Activated CD8-positive, alpha-beta T cell treated with anti-CD3 and anti-CD28 coated beads, Interleukin-2, amount 10 ng/mL, durations not matched to agents 7 days and 5 days (primary cell): ENCODE results near the gene PPIL3. TPM values are rescaled to one million over a fixed set of nuclear protein-coding genes. Genes with fewer than 3 reads are reported as not detected.
A peak's percentile ranks its signal among the peaks of the same experiment; 100 is the strongest.

Source experiments
- ATAC-seq: fragments of 150-1000 bp; cut with Tn5 transposase; one replicate; pipeline ENCODE4 v1.10.0; 2021; ENCODE audit warnings: moderate library complexity
- CTCF ChIA-PET: fragments of 350-600 bp; sonication (Branson Sonifier 250); formaldehyde crosslinking; loops from one replicate; lab custom pipeline; 2021; ENCODE audit warnings: antibody characterized with exemption; lab: Charles Lee
- POLR2A ChIA-PET: fragments of 350-600 bp; sonication (Branson Sonifier 250); formaldehyde crosslinking; loops from one replicate; lab custom pipeline; 2021; ENCODE audit warnings: antibody characterized with exemption; lab: Charles Lee
- DNase-seq: peaks from one replicate; pipeline ENCODE4 v3.0.0-alpha.2; 2020
- H3K27ac Mint-ChIP-seq: one replicate; pipeline ENCODE4 v1.8.0; 2021; ENCODE audit warnings: mild to moderate bottlenecking, mixed read lengths
- H3K27me3 Mint-ChIP-seq: one replicate; pipeline ENCODE4 v1.8.0; 2021; ENCODE audit warnings: low read depth, mixed read lengths
- H3K36me3 Mint-ChIP-seq: one replicate; pipeline ENCODE4 v1.8.0; 2021; ENCODE audit warnings: low read depth, mixed read lengths
- H3K4me1 Mint-ChIP-seq: one replicate; pipeline ENCODE4 v1.8.0; 2021; ENCODE audit warnings: low read depth, mixed read lengths
- H3K4me3 Mint-ChIP-seq: one replicate; pipeline ENCODE4 v1.8.0; 2021; ENCODE audit warnings: mild to moderate bottlenecking, mixed read lengths
- H3K9me3 Mint-ChIP-seq: one replicate; pipeline ENCODE4 v1.8.0; 2022; ENCODE audit warnings: mixed read lengths; ENCODE audit not compliant: insufficient read depth
- total RNA-seq, 2 experiments: library from RNA; stranded (reverse); gene quantifications; one replicate each; pipeline ENCODE4 v1.2.3, GENCODE V29; 2021

Gene PPIL3
- total RNA-seq = 10 to 100 TPM; 81.6 to 82.9 TPM

DNA sequence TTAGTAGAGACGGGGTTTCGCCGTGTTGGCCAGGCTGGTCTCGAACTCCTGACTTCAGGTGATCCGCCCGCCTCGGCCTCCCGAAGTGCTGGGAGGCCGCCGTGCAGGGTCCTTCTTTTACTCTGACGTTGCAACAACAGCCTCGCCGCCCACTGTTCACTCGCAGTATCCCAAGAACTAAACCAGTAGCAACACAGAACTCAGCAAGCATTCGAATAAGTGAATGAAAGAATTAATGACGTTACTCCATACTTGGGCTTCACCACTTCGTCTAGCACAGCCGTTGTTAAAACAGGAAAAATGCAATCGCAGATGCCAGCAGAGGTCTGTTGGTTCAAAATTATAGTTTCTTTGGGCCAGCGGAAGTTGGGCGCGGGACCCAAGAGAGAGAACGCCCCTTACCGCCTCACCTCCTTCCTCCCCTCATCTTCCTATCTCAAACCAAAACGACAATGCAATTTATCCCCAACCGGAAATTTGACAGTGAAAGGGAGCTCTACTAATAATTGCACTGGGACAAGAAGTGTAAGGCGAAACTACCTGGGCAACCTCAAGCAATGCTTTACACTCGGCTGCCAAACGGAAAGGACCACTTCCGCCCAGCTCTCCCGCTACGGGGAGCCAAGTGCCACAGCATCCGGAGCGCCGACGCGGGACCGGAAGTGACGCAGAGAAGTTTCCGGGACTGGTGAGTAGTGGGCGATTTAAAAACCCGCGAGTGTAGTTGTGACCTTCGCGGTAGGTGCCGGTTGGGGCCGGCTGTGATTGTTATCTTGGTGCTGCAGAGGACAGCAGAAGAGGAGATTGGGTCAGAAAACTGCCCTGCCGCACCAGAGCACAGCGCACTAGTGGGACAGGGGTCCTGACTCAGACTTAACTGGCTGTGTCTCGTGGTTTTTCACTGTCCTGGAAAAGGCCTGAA is at the start of gene PPIL3, which contains the start of gene NIF3L1:
PPIL3 (minus strand) TSS at position 374 of the 922 bp plus-strand sequence. CDS start 1,462 bp downstream, outside the sequence.
NIF3L1 (plus strand) TSS at position 668 of the 922 bp plus-strand sequence. CDS start 2,573 bp downstream, outside the sequence.
- DNase-seq = peak; percentile 99
- Mint-ChIP-seq H3K27me3 (no peaks in the 10 kb centered on the region), H3K4me3 (peak within 1 kb of the TSS; percentile 90), H3K36me3 (peaks cover 53% of the 10 kb centered on the region), H3K27ac (peak within 1 kb of the TSS; percentile 98), H3K4me1 (peaks cover 49% of the 10 kb centered on the region), H3K9me3 (no peaks in the 10 kb centered on the region)
- CTCF ChIA-PET = interaction anchor here (0.6 to 3.2 kb wide), 15 partner anchors 12 to 365 kb away, joined by 3 to 23 read pairs (median 5); partner anchors contain the start of genes CASP10 and CLK1
- POLR2A ChIA-PET = interaction anchor here (0.6 to 5.4 kb wide), 34 partner anchors 9 to 525 kb away, joined by 3 to 138 read pairs (median 5); partner anchors contain the start of genes AOX1, CASP10, CASP8 and CFLAR
- peak; percentile 86 for ATAC-seq

DNA sequence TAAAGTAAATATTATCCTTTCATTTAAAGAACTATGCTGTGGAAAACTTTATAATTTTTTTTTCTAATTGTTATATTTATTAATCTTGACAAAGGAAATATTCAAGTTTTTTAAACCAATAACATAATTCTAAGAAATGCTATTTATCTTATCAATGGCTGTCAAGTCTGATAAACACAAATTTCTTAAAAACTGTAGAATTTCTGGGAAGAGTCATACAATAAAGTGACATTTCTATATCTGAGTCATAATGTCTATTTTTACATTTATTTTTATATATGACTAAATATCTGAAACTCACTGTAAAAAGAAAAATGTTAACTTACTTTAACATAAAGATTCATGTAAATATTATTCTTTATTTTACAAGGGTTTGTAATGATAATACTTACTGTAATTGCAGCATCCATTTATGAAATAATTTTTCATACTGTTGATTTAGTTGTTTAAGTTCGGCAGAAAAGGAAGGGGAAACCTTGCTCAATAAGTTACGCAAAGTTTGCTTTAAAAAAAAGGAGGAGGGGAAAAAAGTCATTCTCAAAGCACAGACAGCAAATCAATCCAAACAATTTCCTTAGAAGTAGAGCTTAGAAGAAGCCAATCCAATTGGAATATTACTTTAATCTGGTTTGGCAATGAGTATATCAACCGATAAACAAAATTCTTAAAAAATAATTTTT is 42.2 kb upstream of the PPIL3 start:
- Mint-ChIP-seq H3K9me3 (no peaks in the 10 kb centered on the region), H3K36me3 (peaks cover 35% of the 10 kb centered on the region), H3K27ac (no peak overlapping the region), H3K4me1 (no peaks in the 10 kb centered on the region), H3K4me3 (no peak overlapping the region), H3K27me3 (no peaks in the 10 kb centered on the region)
- DNase-seq (no peak), ATAC-seq (no peak)
- ChIA-PET POLR2A (no interaction called here), CTCF (interaction anchor here (1.1 kb wide), 1 partner anchor 301 kb away, joined by 4 read pairs; no protein-coding TSS in a partner anchor)

DNA sequence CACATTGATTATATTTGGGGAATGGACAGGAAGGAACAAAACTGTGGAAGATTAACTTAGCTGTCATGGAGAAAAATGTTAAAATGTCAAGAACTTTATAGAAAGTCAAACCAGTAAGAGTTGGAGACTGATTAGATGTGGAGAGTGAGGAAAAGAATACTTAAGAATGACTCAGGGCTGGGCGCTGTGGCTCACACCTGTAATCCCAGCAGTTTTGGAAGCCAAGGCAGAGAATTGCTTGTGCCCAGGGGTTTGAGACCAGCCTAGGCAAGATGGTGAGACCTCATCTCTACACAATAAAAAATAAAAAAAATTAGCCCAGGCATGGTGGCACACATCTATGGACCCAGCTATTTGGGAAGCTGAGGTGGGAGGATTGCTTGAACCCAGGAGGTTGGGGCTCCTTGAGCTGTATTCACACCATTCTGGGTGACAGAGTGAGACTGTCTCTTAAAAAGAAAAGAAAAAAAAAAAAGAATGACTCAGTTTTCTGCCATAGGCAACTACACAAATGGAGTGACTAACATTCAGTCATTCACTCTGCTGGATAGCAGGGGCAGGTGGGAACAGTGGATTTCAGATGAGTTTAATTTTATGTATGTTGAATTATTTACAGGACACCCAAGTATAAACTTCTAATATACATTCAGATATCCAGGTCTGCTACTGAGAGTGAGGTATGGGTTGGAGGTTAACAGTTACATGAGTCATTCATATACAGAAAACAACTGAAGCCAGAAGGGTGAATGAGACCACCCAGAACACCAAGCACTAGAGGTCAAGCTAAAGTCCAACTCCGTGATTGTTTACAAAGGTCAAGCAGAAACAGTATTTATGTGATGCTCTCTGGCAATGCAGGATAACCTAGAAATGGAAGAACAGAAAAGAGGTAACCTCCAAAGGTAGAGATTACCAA is 40.7 kb upstream of the PPIL3 start:
- Mint-ChIP-seq H3K4me1 (no peaks in the 10 kb centered on the region), H3K36me3 (peaks cover 34% of the 10 kb centered on the region), H3K9me3 (no peaks in the 10 kb centered on the region), H3K27me3 (no peaks in the 10 kb centered on the region), H3K4me3 (no peak overlapping the region), H3K27ac (peak overlapping the region; percentile 12)
- ATAC-seq = no peak
- CTCF ChIA-PET = interaction anchor here (0.9 to 1.0 kb wide), 2 partner anchors 143 to 248 kb away, joined by 3 read pairs; partner anchors contain the start of gene NDUFB3
- DNase-seq = no peak
- POLR2A ChIA-PET = no interaction called here

DNA sequence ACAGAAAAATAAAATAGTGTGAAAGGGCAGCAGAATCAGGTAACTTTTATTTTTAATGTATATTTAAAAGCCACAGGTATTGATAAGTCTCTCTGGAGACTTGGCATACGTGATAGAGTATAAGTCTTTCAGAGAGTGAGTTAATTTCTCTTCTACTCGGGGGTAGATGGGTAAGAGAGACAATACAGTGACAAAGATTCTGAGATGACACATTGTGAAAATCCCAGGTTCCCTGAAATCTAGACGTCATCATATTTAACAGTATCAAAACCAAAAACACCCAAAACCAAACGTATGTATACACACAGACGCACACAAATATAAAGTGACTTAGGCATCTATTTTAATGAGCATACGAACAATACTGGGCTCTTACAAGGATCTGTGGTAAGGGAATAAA is 33.6 kb upstream of the PPIL3 start:
- DNase-seq = no peak
- POLR2A ChIA-PET = no interaction called here

DNA sequence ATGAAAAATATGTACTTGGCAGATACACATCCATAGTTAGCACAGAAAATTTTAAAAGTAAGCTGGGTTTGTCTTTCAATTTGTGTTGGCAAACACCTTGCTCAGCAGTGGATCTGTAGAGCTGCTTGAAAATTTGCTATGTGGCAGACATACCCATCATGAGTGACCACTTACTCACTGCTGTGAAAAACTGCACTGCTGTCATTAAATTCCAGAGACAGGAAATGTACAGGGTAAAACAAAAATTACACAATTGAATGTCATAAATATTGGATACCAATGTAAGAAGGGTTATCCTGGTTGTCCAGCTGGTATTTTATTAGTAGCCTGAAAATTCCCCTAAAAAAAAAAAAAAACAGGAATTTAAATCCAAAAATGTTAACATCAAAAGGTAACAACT is 24.8 kb upstream of the PPIL3 start:
- no peaks in the 10 kb centered on the region for H3K9me3 Mint-ChIP-seq
- no peaks in the 10 kb centered on the region for H3K27me3 Mint-ChIP-seq
- H3K4me3 Mint-ChIP-seq = no peak overlapping the region
- peaks cover 42% of the 10 kb centered on the region for H3K36me3 Mint-ChIP-seq
- DNase-seq = no peak
- H3K27ac Mint-ChIP-seq = no peak overlapping the region
- ChIA-PET CTCF (interaction anchor here (1.1 to 4.2 kb wide), 4 partner anchors 8 to 264 kb away, joined by 3 to 22 read pairs (median 8); no protein-coding TSS in a partner anchor), POLR2A (no interaction called here)
- no peaks in the 10 kb centered on the region for H3K4me1 Mint-ChIP-seq
- ATAC-seq = no peak

More for the DNA sequence above, 33.6 kb upstream of the PPIL3 start:
- no peaks in the 10 kb centered on the region for H3K4me1 Mint-ChIP-seq
- H3K27ac Mint-ChIP-seq = no peak overlapping the region
- ATAC-seq = no peak
- CTCF ChIA-PET = interaction anchor here (1.0 to 1.5 kb wide), 2 partner anchors 21 to 146 kb away, joined by 3 to 4 read pairs; no protein-coding TSS in a partner anchor
- H3K4me3 Mint-ChIP-seq = no peak overlapping the region
- no peaks in the 10 kb centered on the region for H3K9me3 Mint-ChIP-seq
- no peaks in the 10 kb centered on the region for H3K27me3 Mint-ChIP-seq
- peaks cover 38% of the 10 kb centered on the region for H3K36me3 Mint-ChIP-seq

DNA sequence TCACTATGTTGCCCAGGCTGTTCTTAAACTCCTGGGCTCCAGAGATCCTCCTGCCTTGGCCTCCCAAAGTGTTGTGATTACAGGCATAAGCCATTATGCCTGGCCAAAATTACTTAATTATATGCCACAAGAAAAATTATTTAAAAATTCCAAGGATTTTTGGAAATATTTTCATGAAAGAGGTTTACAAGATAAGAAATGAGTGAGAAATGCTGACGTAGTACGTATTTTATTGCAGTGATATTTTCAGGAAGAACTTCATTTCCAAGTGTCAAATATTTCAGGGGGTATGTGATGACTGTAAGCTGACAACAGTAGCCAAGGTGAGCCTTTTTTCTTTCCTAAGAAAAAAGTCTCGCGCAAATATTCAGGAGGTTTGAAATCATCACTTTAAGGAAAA is 21.1 kb upstream of the PPIL3 start:
- ChIA-PET POLR2A (no interaction called here), CTCF (no interaction called here)
- no peak overlapping the region for H3K27ac Mint-ChIP-seq
- peaks cover 37% of the 10 kb centered on the region for H3K36me3 Mint-ChIP-seq
- ATAC-seq (no peak), DNase-seq (no peak)
- H3K4me1 Mint-ChIP-seq = no peaks in the 10 kb centered on the region
- H3K4me3 Mint-ChIP-seq = no peak overlapping the region
- no peaks in the 10 kb centered on the region for H3K27me3 Mint-ChIP-seq
- no peaks in the 10 kb centered on the region for H3K9me3 Mint-ChIP-seq

DNA sequence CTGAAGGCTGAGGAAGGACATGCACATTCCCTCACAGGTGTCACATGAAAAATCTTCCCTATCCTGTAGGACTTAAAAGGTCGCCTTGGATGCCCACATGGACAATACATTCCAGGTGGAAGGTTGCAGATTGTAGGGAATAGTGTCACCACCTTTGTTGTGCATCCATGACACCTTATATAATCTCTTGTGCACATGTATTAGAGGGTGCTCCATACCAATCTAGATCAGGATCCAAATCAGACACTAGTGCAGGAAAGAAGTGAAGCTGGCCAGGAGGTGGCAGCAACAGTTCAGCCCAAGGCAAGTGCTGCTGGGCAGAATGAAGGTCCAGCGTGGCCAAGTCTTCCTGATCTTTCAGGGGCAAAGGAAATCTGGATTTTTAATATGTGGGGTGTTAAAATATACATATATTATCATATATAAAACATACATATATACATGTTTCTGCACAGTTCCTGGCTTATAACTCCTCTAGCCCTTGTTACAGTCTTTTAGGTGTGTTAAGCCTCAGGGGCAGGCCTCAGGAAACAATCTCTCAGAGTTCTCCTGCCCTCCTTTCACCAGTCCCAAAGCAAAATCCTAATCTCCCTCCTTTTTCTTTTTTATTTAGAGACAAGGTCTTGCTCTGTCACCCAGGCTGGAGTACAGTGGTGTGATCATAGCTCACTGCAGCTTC is 16.9 kb upstream of the PPIL3 start:
- Mint-ChIP-seq H3K4me3 (no peak overlapping the region), H3K9me3 (no peaks in the 10 kb centered on the region), H3K27ac (no peak overlapping the region), H3K36me3 (peaks cover 33% of the 10 kb centered on the region), H3K27me3 (no peaks in the 10 kb centered on the region), H3K4me1 (peaks cover 10% of the 10 kb centered on the region)
- ChIA-PET POLR2A (interaction anchor here (0.7 to 1.8 kb wide), 5 partner anchors 58 to 326 kb away, joined by 3 to 9 read pairs (median 4); partner anchors contain the start of gene ORC2), CTCF (interaction anchor here (0.6 to 5.7 kb wide), 30 partner anchors 8 to 327 kb away, joined by 3 to 101 read pairs (median 4); partner anchors contain the start of genes CASP10, HYCC2, NDUFB3 and NIF3L1)
- DNase-seq (peak; percentile 69), ATAC-seq (peak; percentile 57)

DNA sequence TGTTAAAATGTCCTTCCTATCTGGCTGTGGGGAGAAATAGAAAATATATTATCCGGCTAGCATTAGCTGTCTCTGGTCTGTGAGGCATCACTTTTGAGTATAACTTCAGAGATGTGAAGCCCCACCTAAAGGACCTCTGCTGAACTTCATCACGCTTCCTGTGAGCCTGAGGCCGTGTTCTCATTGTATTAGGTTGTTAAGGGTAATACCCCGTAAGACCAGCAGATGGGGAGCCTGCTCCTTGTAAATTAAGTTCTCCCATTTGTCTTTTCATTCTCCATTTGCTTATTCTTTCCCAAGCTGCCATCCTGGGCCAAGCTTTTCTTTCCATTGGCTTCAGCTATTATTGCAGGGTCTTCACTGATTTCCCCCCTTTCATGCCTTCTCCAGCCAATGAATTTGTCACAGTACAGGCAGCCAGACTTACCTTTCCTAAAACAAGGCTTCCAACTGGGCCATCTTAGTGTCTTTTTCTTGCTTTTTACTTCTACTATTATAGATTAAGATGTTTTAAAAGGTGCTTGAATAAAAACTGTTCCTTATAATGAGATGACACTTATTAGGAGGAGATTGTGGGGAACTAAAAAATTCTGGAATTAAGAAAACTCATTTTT is 12.7 kb upstream of the PPIL3 start:
- ChIA-PET POLR2A (interaction anchor here (0.6 to 1.6 kb wide), 8 partner anchors 12 to 281 kb away, joined by 3 to 10 read pairs (median 4); partner anchors contain the start of genes CASP10, CLK1, NIF3L1 and PPIL3), CTCF (interaction anchor here (0.7 to 2.1 kb wide), 34 partner anchors 9 to 550 kb away, joined by 3 to 35 read pairs (median 5); partner anchors contain the start of genes CASP10, HYCC2, NDUFB3 and NIF3L1)
- Mint-ChIP-seq H3K4me1 (peaks cover 24% of the 10 kb centered on the region), H3K27me3 (no peaks in the 10 kb centered on the region), H3K9me3 (no peaks in the 10 kb centered on the region), H3K4me3 (no peak overlapping the region), H3K27ac (peak overlapping the region; percentile 25), H3K36me3 (peaks cover 52% of the 10 kb centered on the region)
- peak; percentile 100 for ATAC-seq
- peak; percentile 89 for DNase-seq

DNA sequence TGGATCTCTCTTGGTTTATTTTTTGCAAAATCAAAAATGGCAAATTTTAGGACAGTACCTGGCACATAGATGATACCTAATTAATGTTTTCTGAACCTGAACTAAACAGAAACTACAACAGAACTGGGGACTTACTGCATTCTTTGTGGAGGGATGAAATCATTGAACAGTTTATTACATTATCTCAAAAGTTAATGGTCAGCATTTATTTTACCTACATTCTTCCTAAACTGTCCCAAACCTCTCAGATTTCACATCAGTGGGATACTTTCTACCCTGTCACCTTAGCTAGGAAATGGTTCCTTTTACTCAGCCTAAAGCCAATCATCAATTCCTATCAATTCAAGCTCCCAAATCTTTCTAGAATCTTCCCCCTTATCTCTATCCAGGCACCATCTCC is 10.6 kb upstream of the PPIL3 start:
- POLR2A ChIA-PET = interaction anchor here (2.3 kb wide), 1 partner anchor 10 kb away, joined by 9 read pairs; the partner anchor contains the start of genes NIF3L1 and PPIL3
- H3K27me3 Mint-ChIP-seq = no peaks in the 10 kb centered on the region
- no peak overlapping the region for H3K27ac Mint-ChIP-seq
- CTCF ChIA-PET = interaction anchor here (0.7 to 1.1 kb wide), 2 partner anchors 170 to 259 kb away, joined by 3 read pairs; no protein-coding TSS in a partner anchor
- ATAC-seq (no peak), DNase-seq (no peak)
- H3K4me1 Mint-ChIP-seq = peaks cover 24% of the 10 kb centered on the region
- peaks cover 55% of the 10 kb centered on the region for H3K36me3 Mint-ChIP-seq
- no peaks in the 10 kb centered on the region for H3K9me3 Mint-ChIP-seq
- H3K4me3 Mint-ChIP-seq = no peak overlapping the region
